ENCODE results near the gene ST6GALNAC2. TPM values are rescaled to one million over a fixed set of nuclear protein-coding genes. Genes with fewer than 3 reads are reported as not detected.

The ST6GALNAC2 gene
- total and polyA plus RNA-seq, 10 of the 15 experiments (the other 5 are each of a cell fraction or from before 2014, with no cell fraction given) = 0.08 to 0.41 (median 0.23) TPM; not detected in 6

- TF ChIP-seq RAD51 (IDR thresholded peaks at IDR 0.05) (no peak), MXI1 (IDR thresholded peaks at IDR 0.05; ENCODE audit: low read depth, low read length) (no peak), KDM1A (IDR thresholded peaks at IDR 0.05; ENCODE audit: borderline replicate concordance) (no peak), RUNX3 (IDR thresholded peaks at IDR 0.05; ENCODE audit: low read length) (no peak), MYB (IDR thresholded peaks at IDR 0.05; ENCODE audit: borderline replicate concordance, low read depth, low read length) (no peak), RCOR1 (conservative IDR thresholded peaks at IDR 0.05; ENCODE audit: low read depth, low read length) (no peak), ZBTB33 (IDR thresholded peaks at IDR 0.05) (no peak), TCF7 (IDR thresholded peaks at IDR 0.05; ENCODE audit: borderline replicate concordance) (no peak), POU2F2 (IDR thresholded peaks at IDR 0.05; ENCODE audit: borderline replicate concordance, low read depth, low read length) (no peak), HSF1 (IDR thresholded peaks at IDR 0.05; ENCODE audit: low read depth, low read length) (no peak), DPF2 (IDR thresholded peaks at IDR 0.05) (no peak), SREBF1 (IDR thresholded peaks at IDR 0.05; ENCODE audit: low read length) (no peak), ZNF274 (IDR thresholded peaks at IDR 0.05; ENCODE audit: insufficient read depth, insufficient read length) (no peak), ZNF384 (IDR thresholded peaks at IDR 0.05; ENCODE audit: borderline replicate concordance, low read depth, low read length) (no peak), NFIC (IDR thresholded peaks at IDR 0.05; ENCODE audit: low read depth, low read length) (no peak), MLLT1 (IDR thresholded peaks at IDR 0.05) (no peak)
- H3K9ac ChIP-seq (ENCODE audit: control insufficient read depth, insufficient read depth, low read length) = no peak overlapping the region
- intact Hi-C loops (cut with micrococcal nuclease; ENCODE audit: unreplicated experiment) (no loop called here), in situ Hi-C loops (cut with MboI) (no loop called here)
- H3K27ac ChIP-seq (ENCODE audit: control insufficient read depth, insufficient read depth) = no peak overlapping the region
- no peak overlapping the region for H3K4me3 ChIP-seq
- no peak overlapping the region for H3K4me2 ChIP-seq (ENCODE audit: control insufficient read depth, insufficient read depth)
- DNase-seq (ENCODE audit: low read depth, low spot score) (no peak), FAIRE-seq (no peak), ATAC-seq (no peak)
- no TSS peak for BruUV-seq (replicated peaks)
- H3K79me2 ChIP-seq (ENCODE audit: control insufficient read depth, insufficient read depth, low read length) = no peaks in the 10 kb centered on the region
- no peaks in the 10 kb centered on the region for H3K4me1 ChIP-seq (ENCODE audit: control insufficient read depth, insufficient read depth, low read length)
- ChIA-PET CTCF (interaction anchor here (0.9 to 2.9 kb wide), 2 partner anchors 9 to 91 kb away, joined by 4 to 14 read pairs; no protein-coding TSS in a partner anchor), SMC1A (ENCODE audit: uncharacterized antibody, unreplicated experiment) (interaction anchor here (1.0 kb wide), 1 partner anchor 55 kb away, joined by 3 read pairs; no protein-coding TSS in a partner anchor), POLR2A (interaction anchor here (0.6 kb wide), 1 partner anchor 55 kb away, joined by 3 read pairs; no protein-coding TSS in a partner anchor), RAD21 (ENCODE audit: unreplicated experiment) (no interaction called here)
- H2AFZ ChIP-seq (ENCODE audit: control insufficient read depth, low read depth, low read length) = no peak overlapping the region
- no peaks in the 10 kb centered on the region for H3K27me3 ChIP-seq (replicated peaks in 1 of 2; ENCODE audit: control insufficient read depth in 2 of 2, insufficient read depth in 2 of 2, low read length in 1 of 2)
- 71% methylated on average over 28 of the region's 28 CpGs for WGBS (ENCODE audit: insufficient coverage, insufficient replicate concordance, low lambda C conversion rate, missing lambda C conversion rate)
- H3K36me3 ChIP-seq (ENCODE audit: control insufficient read depth in 2 of 2, insufficient read depth in 2 of 2, low read length in 1 of 2) = no peaks in the 10 kb centered on the region
- no peaks in the 10 kb centered on the region; the same call in 2 of the 3 replicates for H3K9me3 ChIP-seq (replicated peaks; ENCODE audit: control insufficient read depth, insufficient read depth, low read length)
- H4K20me1 ChIP-seq (ENCODE audit: control insufficient read depth, insufficient read depth) = no peaks in the 10 kb centered on the region
Observed at GRCh38 chr17:76614912-76615617, 29.4 kb upstream of the ST6GALNAC2 start.

Data from GM12878 (cell line).